ENCODE results near the gene GEMIN4. TPM values are rescaled to one million over a fixed set of nuclear protein-coding genes. Genes with fewer than 3 reads are reported as not detected.

Gene GEMIN4
- total and polyA plus RNA-seq, 2 of the 4 experiments (the other 2 are of a cell fraction): 16.5 to 20.4 TPM

DNA sequence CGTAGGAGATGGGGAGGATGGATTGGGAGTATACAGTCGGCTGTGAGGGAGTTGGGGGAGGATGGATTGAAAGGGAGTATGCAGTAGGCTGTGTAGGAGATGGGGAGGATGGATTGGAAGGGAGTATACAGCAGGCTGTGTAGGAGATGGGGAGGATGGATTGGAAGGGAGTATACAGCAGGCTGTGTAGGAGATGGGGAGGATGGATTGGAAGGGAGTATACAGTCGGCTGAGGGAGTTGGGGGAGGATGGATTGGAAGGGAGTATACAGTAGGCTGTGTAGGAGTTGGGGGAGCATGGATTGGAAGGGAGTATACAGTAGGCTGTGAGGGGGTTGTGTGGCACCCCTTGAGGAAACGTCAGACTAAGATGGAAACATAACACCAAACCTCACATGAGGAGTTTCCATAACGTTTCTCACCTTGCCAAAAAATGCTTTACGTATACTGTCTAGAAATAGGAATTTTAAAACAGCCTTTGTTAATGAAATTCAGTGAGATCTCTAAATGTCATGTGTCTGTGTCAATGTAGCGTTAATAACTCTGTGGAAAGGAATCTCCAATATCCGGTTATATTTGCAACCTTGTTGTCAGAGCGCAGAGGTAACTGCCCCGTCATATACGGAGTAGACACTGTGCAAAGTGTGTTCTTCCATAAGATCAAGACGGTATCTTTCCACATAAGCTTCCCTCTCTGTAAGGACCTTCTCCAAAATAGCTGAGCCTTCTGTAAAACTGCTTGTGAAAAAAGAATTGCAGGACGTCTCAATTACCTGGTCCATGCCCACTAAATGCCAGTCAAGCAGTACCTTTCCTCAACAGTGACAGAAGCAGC lies 31.1 kb downstream of the GEMIN4 start:
- Histone ChIP-seq H2BK120ac (ENCODE audit: low read depth, low read length) (no peak overlapping the region), H3K36me3 (ENCODE audit: control insufficient read depth, insufficient read depth, low read length) (no peaks in the 10 kb centered on the region), H4K20me1 (ENCODE audit: insufficient read depth, low read length) (no peaks in the 10 kb centered on the region), H3K14ac (replicated peaks; ENCODE audit: low read depth, low read length) (no peak overlapping the region), H3K27me3 (ENCODE audit: control insufficient read depth, insufficient read depth, low read length) (no peaks in the 10 kb centered on the region), H3K9ac (ENCODE audit: low read depth, low read length) (no peak overlapping the region), H2BK20ac (ENCODE audit: low read depth, low read length) (no peak overlapping the region), H2AFZ (replicated peaks; ENCODE audit: low read length, poor library complexity) (no peak overlapping the region), H3K23ac (ENCODE audit: low read depth, low read length) (no peak overlapping the region), H3K27ac (ENCODE audit: insufficient read depth, low read length) (no peak overlapping the region), H4K91ac (ENCODE audit: insufficient read depth, low read depth, low read length) (no peak overlapping the region), H3K56ac (ENCODE audit: extremely low read depth, insufficient read depth, low read length) (no peak overlapping the region), H2BK5ac (ENCODE audit: low read depth, low read length, poor library complexity, severe bottlenecking) (no peak overlapping the region), H3K4me3 (ENCODE audit: insufficient read depth, low read depth, low read length) (no peak overlapping the region), H2AK9ac (replicated peaks; ENCODE audit: low read depth, low read length, poor library complexity) (no peak overlapping the region), H3K9me3 (ENCODE audit: control insufficient read depth, insufficient read depth, low read length) (no peaks in the 10 kb centered on the region), H3K4ac (ENCODE audit: low read depth, low read length) (no peak overlapping the region), H3K4me1 (ENCODE audit: control insufficient read depth, insufficient read depth, low read length) (no peaks in the 10 kb centered on the region), H3K9me1 (ENCODE audit: insufficient read depth, low read length) (0 out of 2 replicates have a peak, but pooled peaks cover 3% of the 10 kb centered on the region), H4K5ac (ENCODE audit: low read depth, low read length) (no peak overlapping the region), H3K18ac (ENCODE audit: low read depth, low read length) (no peak overlapping the region), H3K4me2 (ENCODE audit: low read depth, low read length) (no peak overlapping the region), H4K8ac (ENCODE audit: low read depth in 2 of 2, low read length in 2 of 2) (no peak overlapping the region), H2BK15ac (ENCODE audit: low read depth, low read length) (no peak overlapping the region), H2AK5ac (ENCODE audit: low read depth, low read length) (no peak overlapping the region), H3K79me1 (ENCODE audit: low read depth in 1 of 2, low read length in 2 of 2) (peaks cover 0 to 5% of the 10 kb centered on the region in 2 experiments; a peak in 3 of 4 replicates)
- DNase-seq: no peak
- intact Hi-C loops (cut with micrococcal nuclease): no loop called here
- dilution Hi-C loops (cut with HindIII; ENCODE audit: low sequenced_read_pairs, unreplicated experiment): no loop called here
- no peak for ATAC-seq (ENCODE audit: low read depth)
- ChIA-PET CTCF (no interaction called here), POLR2A (ENCODE audit: unreplicated experiment) (no interaction called here)
- in situ Hi-C loops (cut with MboI; ENCODE audit: low sequenced_read_pairs): no loop called here
- no TSS peak for BruUV-seq (replicated peaks)
- TF ChIP-seq CEBPB (IDR thresholded peaks at IDR 0.05; ENCODE audit: low read depth, low read length) (no peak), BHLHE40 (IDR thresholded peaks at IDR 0.05; ENCODE audit: low read depth, low read length) (no peak), SMC3 (IDR thresholded peaks at IDR 0.05; ENCODE audit: low read depth, low read length) (no peak), RAD21 (IDR thresholded peaks at IDR 0.05; ENCODE audit: low read length) (no peak), RCOR1 (IDR thresholded peaks at IDR 0.05; ENCODE audit: insufficient replicate concordance, low read length) (no peak)
- TF ChIP-seq, protein P1, sequence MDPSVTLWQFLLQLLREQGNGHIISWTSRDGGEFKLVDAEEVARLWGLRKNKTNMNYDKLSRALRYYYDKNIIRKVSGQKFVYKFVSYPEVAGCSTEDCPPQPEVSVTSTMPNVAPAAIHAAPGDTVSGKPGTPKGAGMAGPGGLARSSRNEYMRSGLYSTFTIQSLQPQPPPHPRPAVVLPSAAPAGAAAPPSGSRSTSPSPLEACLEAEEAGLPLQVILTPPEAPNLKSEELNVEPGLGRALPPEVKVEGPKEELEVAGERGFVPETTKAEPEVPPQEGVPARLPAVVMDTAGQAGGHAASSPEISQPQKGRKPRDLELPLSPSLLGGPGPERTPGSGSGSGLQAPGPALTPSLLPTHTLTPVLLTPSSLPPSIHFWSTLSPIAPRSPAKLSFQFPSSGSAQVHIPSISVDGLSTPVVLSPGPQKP (IDR thresholded peaks at IDR 0.05; ENCODE audit: borderline replicate concordance, low read depth, low read length): no peak
- TF ChIP-seq, protein P2, sequence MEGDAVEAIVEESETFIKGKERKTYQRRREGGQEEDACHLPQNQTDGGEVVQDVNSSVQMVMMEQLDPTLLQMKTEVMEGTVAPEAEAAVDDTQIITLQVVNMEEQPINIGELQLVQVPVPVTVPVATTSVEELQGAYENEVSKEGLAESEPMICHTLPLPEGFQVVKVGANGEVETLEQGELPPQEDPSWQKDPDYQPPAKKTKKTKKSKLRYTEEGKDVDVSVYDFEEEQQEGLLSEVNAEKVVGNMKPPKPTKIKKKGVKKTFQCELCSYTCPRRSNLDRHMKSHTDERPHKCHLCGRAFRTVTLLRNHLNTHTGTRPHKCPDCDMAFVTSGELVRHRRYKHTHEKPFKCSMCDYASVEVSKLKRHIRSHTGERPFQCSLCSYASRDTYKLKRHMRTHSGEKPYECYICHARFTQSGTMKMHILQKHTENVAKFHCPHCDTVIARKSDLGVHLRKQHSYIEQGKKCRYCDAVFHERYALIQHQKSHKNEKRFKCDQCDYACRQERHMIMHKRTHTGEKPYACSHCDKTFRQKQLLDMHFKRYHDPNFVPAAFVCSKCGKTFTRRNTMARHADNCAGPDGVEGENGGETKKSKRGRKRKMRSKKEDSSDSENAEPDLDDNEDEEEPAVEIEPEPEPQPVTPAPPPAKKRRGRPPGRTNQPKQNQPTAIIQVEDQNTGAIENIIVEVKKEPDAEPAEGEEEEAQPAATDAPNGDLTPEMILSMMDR (conservative IDR thresholded peaks at IDR 0.05; ENCODE audit: low read depth, low read length): no peak
- 86% methylated on average over 4 of the region's 13 CpGs; no CpG with 5 or more reads in 1 of the 2 experiments for WGBS, 2 experiments (ENCODE audit: extremely low coverage in 2 of 2, insufficient read length in 1 of 2)

Data from IMR-90 (cell line).